ENCODE results near the gene GRIN2B.

GRIN2B gene

GRCh38 chr12:14018080-14018479 is 36.7 kb upstream of the GRIN2B start:
- DNase-seq, result no peak
- H3K4me1 ChIP-seq (ENCODE audit: insufficient read depth, low read length), result no peaks in the 10 kb centered on the region
- H4K20me1 ChIP-seq (ENCODE audit: insufficient read depth, low read length), result no peaks in the 10 kb centered on the region
- H3K9ac ChIP-seq (ENCODE audit: low read depth, low read length), result no peak overlapping the region
- peaks cover 2% of the 10 kb centered on the region for H3K9me3 ChIP-seq (ENCODE audit: insufficient read depth, low read length, severe bottlenecking)
- TF ChIP-seq CTCF (IDR thresholded peaks at IDR 0.05; ENCODE audit: borderline replicate concordance, extremely low read depth, low read length, poor library complexity, severe bottlenecking), result no peak
- TF ChIP-seq EZH2 (IDR thresholded peaks at IDR 0.05; ENCODE audit: borderline replicate concordance, low read depth, low read length, severe bottlenecking), result no peak
- H3K36me3 ChIP-seq (ENCODE audit: insufficient read depth, low read length), result no peaks in the 10 kb centered on the region
- H3K27ac ChIP-seq (ENCODE audit: low read length), result no peak overlapping the region
- H2AFZ ChIP-seq (ENCODE audit: low read depth, low read length), result no peak overlapping the region
- no peak for ATAC-seq (ENCODE audit: insufficient read depth, low read depth)
- H3K4me3 ChIP-seq (ENCODE audit: low read depth in 1 of 2, low read length in 2 of 2), result no peak overlapping the region
- no peaks in the 10 kb centered on the region for H3K79me2 ChIP-seq (ENCODE audit: insufficient read depth, low read length)
- H3K4me2 ChIP-seq (ENCODE audit: insufficient read depth, low read length), result no peak overlapping the region
- H3K27me3 ChIP-seq (ENCODE audit: insufficient read depth, low read length, poor library complexity), result no peaks in the 10 kb centered on the region

GRCh38 chr12:14010989-14011388 is 29.6 kb upstream of the GRIN2B start:
- Histone ChIP-seq H3K9ac (ENCODE audit: low read depth, low read length) (no peak overlapping the region), H3K4me1 (ENCODE audit: insufficient read depth, low read length) (no peaks in the 10 kb centered on the region), H3K79me2 (ENCODE audit: insufficient read depth, low read length) (no peaks in the 10 kb centered on the region), H3K4me3 (ENCODE audit: low read depth in 1 of 2, low read length in 2 of 2) (no peak overlapping the region), H4K20me1 (ENCODE audit: insufficient read depth, low read length) (no peaks in the 10 kb centered on the region), H3K27ac (ENCODE audit: low read length) (no peak overlapping the region), H3K4me2 (ENCODE audit: insufficient read depth, low read length) (no peak overlapping the region), H3K36me3 (ENCODE audit: insufficient read depth, low read length) (no peaks in the 10 kb centered on the region), H3K27me3 (ENCODE audit: insufficient read depth, low read length, poor library complexity) (no peaks in the 10 kb centered on the region), H3K9me3 (ENCODE audit: insufficient read depth, low read length, severe bottlenecking) (peaks cover 6% of the 10 kb centered on the region), H2AFZ (ENCODE audit: low read depth, low read length) (no peak overlapping the region)
- DNase-seq, result no peak
- ATAC-seq (ENCODE audit: insufficient read depth, low read depth), result no peak
- TF ChIP-seq CTCF (IDR thresholded peaks at IDR 0.05; ENCODE audit: borderline replicate concordance, extremely low read depth, low read length, poor library complexity, severe bottlenecking) (no peak), EZH2 (IDR thresholded peaks at IDR 0.05; ENCODE audit: borderline replicate concordance, low read depth, low read length, severe bottlenecking) (no peak)

GRCh38 chr12:14007639-14008038 is 26.2 kb upstream of the GRIN2B start:
- H3K27ac ChIP-seq (ENCODE audit: low read length), result no peak overlapping the region
- H3K79me2 ChIP-seq (ENCODE audit: insufficient read depth, low read length), result no peaks in the 10 kb centered on the region

More at GRCh38 chr12:14007639-14008038, 26.2 kb upstream of the GRIN2B start:
- Histone ChIP-seq H3K36me3 (ENCODE audit: insufficient read depth, low read length) (no peaks in the 10 kb centered on the region), H3K4me2 (ENCODE audit: insufficient read depth, low read length) (no peak overlapping the region), H3K4me3 (ENCODE audit: low read depth in 1 of 2, low read length in 2 of 2) (no peak overlapping the region), H3K27me3 (ENCODE audit: insufficient read depth, low read length, poor library complexity) (no peaks in the 10 kb centered on the region), H4K20me1 (ENCODE audit: insufficient read depth, low read length) (no peaks in the 10 kb centered on the region), H3K9ac (ENCODE audit: low read depth, low read length) (no peak overlapping the region), H3K4me1 (ENCODE audit: insufficient read depth, low read length) (no peaks in the 10 kb centered on the region), H2AFZ (ENCODE audit: low read depth, low read length) (no peak overlapping the region), H3K9me3 (ENCODE audit: insufficient read depth, low read length, severe bottlenecking) (no peaks in the 10 kb centered on the region)
- DNase-seq (no peak), ATAC-seq (ENCODE audit: insufficient read depth, low read depth) (no peak)
- TF ChIP-seq EZH2 (IDR thresholded peaks at IDR 0.05; ENCODE audit: borderline replicate concordance, low read depth, low read length, severe bottlenecking), result no peak
- no peak for TF ChIP-seq CTCF (IDR thresholded peaks at IDR 0.05; ENCODE audit: borderline replicate concordance, extremely low read depth, low read length, poor library complexity, severe bottlenecking)
